ENCODE measurements around the gene CALML3.

GRCh38 chr10:5560142-5560816 lies 35.5 kb downstream of the CALML3 start:
- TF ChIP-seq CTCF (IDR thresholded peaks at IDR 0.05; ENCODE audit: insufficient read depth, low read depth, low read length) (no peak), EZH2 (IDR thresholded peaks at IDR 0.05; ENCODE audit: insufficient read depth, low read length) (no peak)
